Calu3 (cell line): ENCODE results near the gene UBE2Q2. TPM values are rescaled to one million over a fixed set of nuclear protein-coding genes. Genes with fewer than 3 reads are reported as not detected.

Source experiments
- BruUV-seq: library from RNA; stranded (reverse); fragments of 400-500 nt; replicated peaks from 2 replicates; lab custom pipeline; 2021; lab: Mats Ljungman, UMichigan
- CTCF ChIA-PET: fragments of 300-600 bp; sonication (Branson Sonifier 250); formaldehyde crosslinking; loops from one replicate; lab custom pipeline; 2022; ENCODE audit warnings: antibody characterized with exemption; lab: Charles Lee
- DNase-seq: peaks from one replicate; pipeline ENCODE4 v3.0.0; 2022
- H3K27ac Mint-ChIP-seq: one replicate; pipeline ENCODE4 v1.8.0; 2022; ENCODE audit warnings: mixed read lengths; ENCODE audit not compliant: unreplicated experiment
- H3K27me3 Mint-ChIP-seq: one replicate; pipeline ENCODE4 v1.8.0; 2022; ENCODE audit warnings: mixed read lengths; ENCODE audit not compliant: unreplicated experiment
- H3K36me3 Mint-ChIP-seq: one replicate; pipeline ENCODE4 v1.8.0; 2022; ENCODE audit warnings: mild to moderate bottlenecking, moderate library complexity, mixed read lengths; ENCODE audit not compliant: insufficient read depth, unreplicated experiment
- H3K4me1 Mint-ChIP-seq: one replicate; pipeline ENCODE4 v1.8.0; 2022; ENCODE audit warnings: mild to moderate bottlenecking, low read depth, mixed read lengths; ENCODE audit not compliant: unreplicated experiment
- H3K4me3 Mint-ChIP-seq: one replicate; pipeline ENCODE4 v1.8.0; 2022; ENCODE audit warnings: mild to moderate bottlenecking, low read depth, moderate library complexity, mixed read lengths; ENCODE audit not compliant: unreplicated experiment
- H3K9me3 Mint-ChIP-seq: one replicate; pipeline ENCODE4 v1.8.0; 2022; ENCODE audit warnings: low read depth, mixed read lengths; ENCODE audit not compliant: unreplicated experiment
- CTCF ChIP-seq: fragments of 200-600 bp; IDR thresholded peaks from one replicate; pipeline ENCODE4 v1.8.0; 2022; ENCODE audit warnings: antibody characterized with exemption; ENCODE audit not compliant: unreplicated experiment
- intact Hi-C: fragments of 100-400 bp; cut with micrococcal nuclease; formaldehyde crosslinking; loops from one replicate; pipeline ENCODE4 v1.10.0; 2022; ENCODE audit not compliant: unreplicated experiment
- total RNA-seq: library from RNA; stranded (reverse); gene quantifications from 2 replicates; pipeline ENCODE4 v1.2.3, GENCODE V29; 2022

The UBE2Q2 gene
- total RNA-seq, 1 experiment from 2014 or later = 34.7 TPM

DNA sequence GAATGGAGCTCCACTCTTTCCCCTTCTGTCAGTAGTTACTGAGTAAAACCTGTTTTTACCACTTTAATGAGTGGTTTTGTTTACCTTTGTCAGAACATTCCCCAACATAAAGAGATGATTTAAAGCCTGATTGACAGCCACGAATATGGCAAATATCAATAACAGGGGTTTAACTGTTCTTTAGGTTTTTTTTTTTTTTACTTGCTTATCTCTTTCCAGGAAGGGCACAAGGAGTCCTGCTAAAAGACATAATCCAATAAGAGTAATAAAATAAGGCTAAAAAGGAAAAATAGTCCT, 11.5 kb upstream of the UBE2Q2 start:
- no peak for DNase-seq

GRCh38 chr15:75832114-75832513, 11.1 kb upstream of the UBE2Q2 start:
- TF ChIP-seq CTCF = no peak
- H3K4me1 Mint-ChIP-seq = no peaks in the 10 kb centered on the region
- no peak overlapping the region for H3K4me3 Mint-ChIP-seq
- no peak overlapping the region for H3K27ac Mint-ChIP-seq
- no peaks in the 10 kb centered on the region for H3K27me3 Mint-ChIP-seq
- CTCF ChIA-PET = interaction anchor here (1.0 kb wide), 1 partner anchor 21 kb away, joined by 3 read pairs; no protein-coding TSS in a partner anchor
- no peaks in the 10 kb centered on the region for H3K9me3 Mint-ChIP-seq
- DNase-seq = no peak
- intact Hi-C loops = no loop called here
- no peaks in the 10 kb centered on the region for H3K36me3 Mint-ChIP-seq
- no TSS peak for BruUV-seq

More for the DNA sequence above, 11.5 kb upstream of the UBE2Q2 start:
- CTCF ChIA-PET = interaction anchor here (0.7 to 1.0 kb wide), 2 partner anchors 20 to 318 kb away, joined by 3 read pairs; no protein-coding TSS in a partner anchor
- no peaks in the 10 kb centered on the region for H3K4me1 Mint-ChIP-seq
- no peaks in the 10 kb centered on the region for H3K36me3 Mint-ChIP-seq
- no peak overlapping the region for H3K27ac Mint-ChIP-seq
- intact Hi-C loops = no loop called here
- no peak for TF ChIP-seq CTCF
- no TSS peak for BruUV-seq
- no peaks in the 10 kb centered on the region for H3K27me3 Mint-ChIP-seq
- H3K4me3 Mint-ChIP-seq = no peak overlapping the region
- no peaks in the 10 kb centered on the region for H3K9me3 Mint-ChIP-seq

DNA sequence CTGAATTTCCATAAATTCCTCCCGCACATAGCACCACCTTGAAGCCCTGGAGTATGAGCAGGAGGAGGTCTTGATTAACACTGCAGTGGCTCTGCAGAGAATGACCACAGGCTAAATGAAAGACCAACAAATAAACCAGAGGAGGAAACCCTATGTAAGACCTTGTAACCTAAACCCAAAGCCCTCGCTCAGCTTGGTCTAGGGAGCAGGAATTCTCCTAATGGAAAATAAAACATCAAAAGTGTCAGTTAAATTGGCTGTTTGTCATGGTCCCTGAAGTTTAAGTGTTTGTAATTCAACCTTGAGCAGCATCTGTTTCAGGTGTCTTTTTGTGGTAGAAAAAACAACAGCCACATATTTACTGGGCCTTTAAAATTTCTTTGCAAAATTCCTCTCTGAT, 9.2 kb upstream of the UBE2Q2 start:
- no peak overlapping the region for H3K4me3 Mint-ChIP-seq
- no peaks in the 10 kb centered on the region for H3K27me3 Mint-ChIP-seq
- TF ChIP-seq CTCF = no peak
- CTCF ChIA-PET = no interaction called here
- H3K27ac Mint-ChIP-seq = no peak overlapping the region
- no peaks in the 10 kb centered on the region for H3K4me1 Mint-ChIP-seq
- no peaks in the 10 kb centered on the region for H3K36me3 Mint-ChIP-seq
- no TSS peak for BruUV-seq
- DNase-seq = no peak
- intact Hi-C loops = no loop called here
- no peaks in the 10 kb centered on the region for H3K9me3 Mint-ChIP-seq

DNA sequence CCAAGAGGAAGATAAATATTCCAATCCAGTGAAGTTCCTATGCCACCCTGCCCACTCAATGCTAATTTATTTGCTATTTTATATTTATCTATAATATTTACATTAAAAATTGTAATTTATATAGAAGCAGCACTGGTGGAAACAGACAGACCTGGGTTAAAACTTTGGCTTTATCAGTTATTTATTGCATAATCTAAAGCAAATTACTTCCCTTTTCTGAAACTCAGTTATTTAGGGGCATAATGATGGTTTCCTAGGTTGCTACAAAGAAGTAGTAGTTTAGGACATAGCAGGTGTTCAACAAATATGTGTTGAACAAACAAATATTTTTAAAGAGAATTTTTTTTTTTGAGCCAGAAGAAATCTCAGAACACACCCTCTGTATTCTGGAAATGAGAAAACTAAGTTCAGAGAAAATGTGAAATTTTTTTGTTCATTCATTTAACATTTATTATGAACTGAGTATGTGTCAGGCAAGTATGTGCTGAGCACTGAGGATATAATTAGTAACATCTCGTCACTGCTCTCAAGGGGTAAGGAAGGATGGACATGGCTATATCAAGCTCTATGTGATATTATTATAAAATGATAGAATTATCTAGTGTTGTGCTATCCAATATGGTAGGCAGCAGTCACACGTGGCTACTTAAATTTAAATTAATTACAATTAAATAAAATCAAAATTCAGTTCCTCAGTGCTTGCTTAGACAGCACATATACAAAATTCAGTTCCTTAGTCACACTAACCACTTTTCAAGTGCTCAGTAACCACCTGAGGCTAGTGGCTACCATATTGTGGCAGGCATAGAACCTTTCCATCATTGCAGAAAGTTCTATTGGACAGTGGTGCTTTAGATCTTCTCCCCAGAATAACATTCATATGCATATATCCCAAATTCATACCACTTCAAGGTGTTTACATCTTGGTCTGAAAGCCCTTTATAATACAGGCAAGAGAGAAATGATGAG, 7.0 kb upstream of the UBE2Q2 start:
- no peaks in the 10 kb centered on the region for H3K27me3 Mint-ChIP-seq
- H3K4me1 Mint-ChIP-seq = no peaks in the 10 kb centered on the region
- H3K36me3 Mint-ChIP-seq = no peaks in the 10 kb centered on the region
- no peak for DNase-seq
- intact Hi-C loops = no loop called here
- no TSS peak for BruUV-seq
- no peaks in the 10 kb centered on the region for H3K9me3 Mint-ChIP-seq
- no peak for TF ChIP-seq CTCF
- CTCF ChIA-PET = interaction anchor here (0.7 to 1.2 kb wide), 2 partner anchors 26 to 112 kb away, joined by 5 read pairs; a partner anchor contains a TSS
- H3K4me3 Mint-ChIP-seq = no peak overlapping the region
- H3K27ac Mint-ChIP-seq = no peak overlapping the region
